Measurements from ENCODE around the gene FGFBP1.

DNA sequence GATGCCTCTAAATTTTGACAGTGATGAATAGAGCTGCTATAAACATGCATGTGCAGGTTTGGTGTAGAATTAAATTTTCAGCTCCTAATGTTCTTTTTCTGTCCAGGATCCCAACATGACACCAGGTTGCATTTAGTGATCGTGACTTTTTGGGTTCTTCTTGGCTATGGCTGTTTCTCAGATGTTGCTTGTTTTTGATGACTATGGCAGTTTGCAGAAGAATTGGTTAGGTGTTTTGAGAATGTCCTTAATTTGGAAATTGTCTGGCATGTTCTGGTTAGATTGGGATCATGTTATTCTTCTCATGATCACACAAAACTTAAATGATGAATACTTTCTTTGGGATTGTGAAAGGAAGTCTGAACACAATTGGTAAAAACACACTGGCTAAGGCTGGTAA is 3.7 kb upstream of the FGFBP1 start:
- TF ChIP-seq POLR2A (IDR thresholded peaks at IDR 0.05): no peak
- TF ChIP-seq, protein P1, sequence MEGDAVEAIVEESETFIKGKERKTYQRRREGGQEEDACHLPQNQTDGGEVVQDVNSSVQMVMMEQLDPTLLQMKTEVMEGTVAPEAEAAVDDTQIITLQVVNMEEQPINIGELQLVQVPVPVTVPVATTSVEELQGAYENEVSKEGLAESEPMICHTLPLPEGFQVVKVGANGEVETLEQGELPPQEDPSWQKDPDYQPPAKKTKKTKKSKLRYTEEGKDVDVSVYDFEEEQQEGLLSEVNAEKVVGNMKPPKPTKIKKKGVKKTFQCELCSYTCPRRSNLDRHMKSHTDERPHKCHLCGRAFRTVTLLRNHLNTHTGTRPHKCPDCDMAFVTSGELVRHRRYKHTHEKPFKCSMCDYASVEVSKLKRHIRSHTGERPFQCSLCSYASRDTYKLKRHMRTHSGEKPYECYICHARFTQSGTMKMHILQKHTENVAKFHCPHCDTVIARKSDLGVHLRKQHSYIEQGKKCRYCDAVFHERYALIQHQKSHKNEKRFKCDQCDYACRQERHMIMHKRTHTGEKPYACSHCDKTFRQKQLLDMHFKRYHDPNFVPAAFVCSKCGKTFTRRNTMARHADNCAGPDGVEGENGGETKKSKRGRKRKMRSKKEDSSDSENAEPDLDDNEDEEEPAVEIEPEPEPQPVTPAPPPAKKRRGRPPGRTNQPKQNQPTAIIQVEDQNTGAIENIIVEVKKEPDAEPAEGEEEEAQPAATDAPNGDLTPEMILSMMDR (IDR thresholded peaks at IDR 0.05): no peak
- TF ChIP-seq POLR2AphosphoS5 (IDR thresholded peaks at IDR 0.05): no peak
- no peak for TF ChIP-seq EP300 (IDR thresholded peaks at IDR 0.05)
